GM23248 (cell line): Measurements from ENCODE around the gene RBBP5.

ENCODE experiments used
- EZH2 ChIP-seq: fragments of 200-600 bp; sonication (generic); IDR thresholded peaks from 2 replicates; pipeline ENCODE4 v1.6.1; 2018; ENCODE audit warnings: antibody characterized with exemption, mild to moderate bottlenecking; ENCODE audit not compliant: insufficient read depth, poor library complexity, severe bottlenecking
- EZH2phosphoT487 ChIP-seq: fragments of 200-600 bp; sonication (generic); IDR thresholded peaks from 2 replicates; pipeline ENCODE4 v1.6.1; 2018; ENCODE audit warnings: antibody characterized with exemption, moderate library complexity, mild to moderate bottlenecking, low read depth; ENCODE audit not compliant: insufficient read depth

- TF ChIP-seq EZH2 (no peak), EZH2phosphoT487 (no peak)
Measured at GRCh38 chr1:205095422-205095821, 26.4 kb downstream of the RBBP5 start.
